Measurements from ENCODE around the gene RHEBL1. TPM values are rescaled to one million over a fixed set of nuclear protein-coding genes. Genes with fewer than 3 reads are reported as not detected.

RHEBL1 gene
- total RNA-seq, 2 donors from 2014 or later: 0.35 TPM; not detected in 1

- Histone ChIP-seq H3K27me3 (no peaks in the 10 kb centered on the region), H3K4me1 (peaks cover 0 to 51% of the 10 kb centered on the region in 2 donors), H3K9me3 (no peaks in the 10 kb centered on the region), H3K27ac (peak overlapping the region; percentile 95 to 98), H3K4me3 (peak overlapping the region; percentile 83 to 92), H3K36me3 (peaks cover 16% of the 10 kb centered on the region)
- no peak for TF ChIP-seq CTCF (IDR thresholded peaks at IDR 0.05)
- DNase-seq (ENCODE audit: low spot score): no peak
These were observed 11.3 kb downstream of the RHEBL1 start for GRCh38 chr12:49058366-49059044.

DNA sequence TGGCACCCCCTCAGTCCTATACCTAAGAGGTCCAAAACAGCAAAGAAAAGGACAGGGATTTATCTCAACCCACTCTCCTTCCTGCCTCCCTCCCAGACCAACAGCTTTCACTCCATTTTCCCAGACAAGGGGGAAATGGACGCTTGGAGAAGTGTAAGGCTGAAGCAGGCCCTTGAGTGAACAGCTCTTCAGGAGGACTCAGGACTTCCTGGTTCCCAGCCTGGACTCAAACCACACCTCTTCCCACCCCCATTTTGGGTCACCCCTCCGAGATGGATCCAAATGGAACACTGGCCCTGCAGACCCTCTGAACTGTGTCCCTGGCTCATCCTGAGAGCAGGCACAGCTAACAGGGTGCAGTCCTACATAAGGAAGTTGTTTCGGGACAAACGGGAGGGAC, 11.9 kb downstream of the RHEBL1 start:
- Histone ChIP-seq H3K27ac (peak overlapping the region in 1 of 2 donors; percentile 98), H3K4me1 (peaks cover 0 to 51% of the 10 kb centered on the region in 2 donors), H3K27me3 (no peaks in the 10 kb centered on the region), H3K9me3 (no peaks in the 10 kb centered on the region), H3K4me3 (peak overlapping the region; percentile 83 to 92), H3K36me3 (peaks cover 22% of the 10 kb centered on the region)
- no peak for DNase-seq (ENCODE audit: low spot score)
- no peak for TF ChIP-seq CTCF (IDR thresholded peaks at IDR 0.05)

- Histone ChIP-seq H3K9me3 (no peaks in the 10 kb centered on the region), H3K27ac (peak overlapping the region; percentile 27 to 54), H3K27me3 (no peaks in the 10 kb centered on the region), H3K4me3 (peak overlapping the region in 1 of 2 donors; percentile 17), H3K36me3 (peaks cover 39% of the 10 kb centered on the region), H3K4me1 (peaks cover 0 to 44% of the 10 kb centered on the region in 2 donors)
- DNase-seq (ENCODE audit: low spot score): peak; percentile 77
- TF ChIP-seq CTCF (IDR thresholded peaks at IDR 0.05): no peak
These were observed 13.6 kb downstream of the RHEBL1 start for GRCh38 chr12:49055978-49056754.

DNA sequence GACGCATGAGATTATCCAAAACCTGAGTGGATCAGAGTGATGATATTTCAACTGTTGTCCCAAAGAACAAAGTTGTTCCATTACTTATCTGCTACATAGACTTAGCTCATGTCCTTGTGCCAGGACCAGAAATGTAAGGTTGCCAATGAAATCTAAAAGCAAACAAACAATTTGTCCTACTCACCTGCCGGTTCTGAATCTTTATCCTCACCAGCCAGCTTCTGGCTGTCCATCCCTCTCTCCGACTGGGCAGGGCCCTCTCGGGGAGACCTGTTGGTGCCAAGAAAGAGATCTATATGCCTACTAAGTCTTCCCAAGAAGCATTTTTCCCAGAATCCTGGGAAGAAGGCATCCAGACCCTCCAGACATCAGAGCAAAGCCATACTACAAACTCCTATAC, 14.7 kb downstream of the RHEBL1 start:
- H3K4me1 ChIP-seq: peaks cover 0 to 43% of the 10 kb centered on the region in 2 donors
- no peaks in the 10 kb centered on the region for H3K27me3 ChIP-seq
- H3K27ac ChIP-seq: no peak overlapping the region
- H3K9me3 ChIP-seq: no peaks in the 10 kb centered on the region
- no peak overlapping the region for H3K4me3 ChIP-seq
- peaks cover 50% of the 10 kb centered on the region for H3K36me3 ChIP-seq
- no peak for DNase-seq (ENCODE audit: low spot score)
- TF ChIP-seq CTCF (IDR thresholded peaks at IDR 0.05): no peak

DNA sequence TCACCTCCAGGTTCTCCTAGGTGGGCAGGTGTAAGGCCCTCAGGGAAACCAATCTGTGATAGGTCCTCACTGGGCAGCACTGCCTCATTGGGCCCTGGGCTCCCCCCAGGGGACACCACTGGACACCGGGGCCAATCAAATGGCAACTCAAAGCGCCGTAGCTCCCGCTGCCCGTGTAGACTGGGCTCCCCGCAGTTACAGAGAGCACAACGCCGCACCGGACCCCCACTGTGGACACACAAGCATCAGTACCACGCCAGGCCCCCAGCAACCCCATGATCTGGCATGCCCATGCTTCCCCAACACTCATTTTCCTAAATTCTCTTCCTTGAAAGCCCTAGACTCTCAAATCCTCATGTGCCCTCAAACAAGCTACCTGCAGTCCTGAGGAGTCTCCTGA, 15.3 kb downstream of the RHEBL1 start:
- Histone ChIP-seq H3K4me3 (no peak overlapping the region), H3K4me1 (peaks cover 0 to 43% of the 10 kb centered on the region in 2 donors), H3K9me3 (no peaks in the 10 kb centered on the region), H3K27me3 (no peaks in the 10 kb centered on the region), H3K36me3 (peaks cover 56% of the 10 kb centered on the region), H3K27ac (no peak overlapping the region)
- DNase-seq (ENCODE audit: low spot score): no peak
- TF ChIP-seq CTCF (IDR thresholded peaks at IDR 0.05): no peak
